Measurements from ENCODE around the gene PRKRIP1.

GRCh38 chr7:102395592-102395872, 631 bp upstream of the PRKRIP1 start:
- TF ChIP-seq CTCF (conservative IDR thresholded peaks at IDR 0.05; ENCODE audit: low read depth, low read length), result no peak
- TF ChIP-seq EZH2 (IDR thresholded peaks at IDR 0.05; ENCODE audit: borderline replicate concordance, low read depth, low read length, poor library complexity, severe bottlenecking), result no peak

Measured in A673 (cell line).